ENCODE results near the gene CARS2.

Gene CARS2

DNA sequence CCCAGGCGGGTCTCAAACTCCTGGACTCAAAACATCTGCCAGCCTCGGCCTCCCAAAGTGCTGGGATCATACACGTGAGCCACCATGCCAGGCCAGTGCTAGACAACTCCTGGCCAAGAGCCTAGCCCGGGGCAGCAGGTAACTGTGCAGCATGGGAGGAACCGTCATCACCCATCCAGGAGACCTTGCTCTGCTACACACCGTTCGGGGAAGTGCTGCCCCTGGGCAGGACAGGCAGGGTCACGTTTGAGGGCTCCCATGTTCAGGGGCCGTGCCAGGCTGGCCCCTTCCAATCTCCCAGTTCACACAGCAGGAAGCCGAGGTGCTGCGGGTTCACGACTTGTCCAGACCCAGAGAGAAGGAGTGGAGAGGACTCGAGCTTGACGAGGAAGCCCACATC lies 55.5 kb downstream of the CARS2 start:
- H3K27ac ChIP-seq = no peak overlapping the region
- TF ChIP-seq ZFX (IDR thresholded peaks at IDR 0.05; ENCODE audit: borderline replicate concordance) = no peak
- TF ChIP-seq, protein P1, sequence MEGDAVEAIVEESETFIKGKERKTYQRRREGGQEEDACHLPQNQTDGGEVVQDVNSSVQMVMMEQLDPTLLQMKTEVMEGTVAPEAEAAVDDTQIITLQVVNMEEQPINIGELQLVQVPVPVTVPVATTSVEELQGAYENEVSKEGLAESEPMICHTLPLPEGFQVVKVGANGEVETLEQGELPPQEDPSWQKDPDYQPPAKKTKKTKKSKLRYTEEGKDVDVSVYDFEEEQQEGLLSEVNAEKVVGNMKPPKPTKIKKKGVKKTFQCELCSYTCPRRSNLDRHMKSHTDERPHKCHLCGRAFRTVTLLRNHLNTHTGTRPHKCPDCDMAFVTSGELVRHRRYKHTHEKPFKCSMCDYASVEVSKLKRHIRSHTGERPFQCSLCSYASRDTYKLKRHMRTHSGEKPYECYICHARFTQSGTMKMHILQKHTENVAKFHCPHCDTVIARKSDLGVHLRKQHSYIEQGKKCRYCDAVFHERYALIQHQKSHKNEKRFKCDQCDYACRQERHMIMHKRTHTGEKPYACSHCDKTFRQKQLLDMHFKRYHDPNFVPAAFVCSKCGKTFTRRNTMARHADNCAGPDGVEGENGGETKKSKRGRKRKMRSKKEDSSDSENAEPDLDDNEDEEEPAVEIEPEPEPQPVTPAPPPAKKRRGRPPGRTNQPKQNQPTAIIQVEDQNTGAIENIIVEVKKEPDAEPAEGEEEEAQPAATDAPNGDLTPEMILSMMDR (IDR thresholded peaks at IDR 0.05) = no peak

DNA sequence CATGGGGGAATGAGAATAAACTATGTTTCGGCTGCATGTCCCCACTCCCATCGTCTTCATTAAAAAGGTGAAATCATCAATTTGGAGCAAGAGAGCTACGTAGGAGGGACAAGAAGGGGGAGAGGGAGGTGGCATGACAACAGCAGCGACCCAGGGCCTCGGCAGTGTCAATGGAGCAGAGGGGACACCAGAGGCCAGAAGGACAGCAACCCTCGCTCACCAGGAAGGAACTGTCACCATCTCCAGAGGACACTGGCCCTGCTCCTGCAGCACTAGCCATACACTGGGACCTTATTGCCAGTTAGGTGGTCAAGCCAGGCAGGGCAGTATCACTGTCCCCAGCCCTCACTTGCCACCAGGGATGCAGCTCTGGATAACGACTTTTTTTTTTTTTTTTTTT lies 56.4 kb downstream of the CARS2 start:
- TF ChIP-seq ZFX (IDR thresholded peaks at IDR 0.05; ENCODE audit: borderline replicate concordance) = no peak
- TF ChIP-seq, protein P1 (IDR thresholded peaks at IDR 0.05) = no peak
- H3K27ac ChIP-seq = no peak overlapping the region

DNA sequence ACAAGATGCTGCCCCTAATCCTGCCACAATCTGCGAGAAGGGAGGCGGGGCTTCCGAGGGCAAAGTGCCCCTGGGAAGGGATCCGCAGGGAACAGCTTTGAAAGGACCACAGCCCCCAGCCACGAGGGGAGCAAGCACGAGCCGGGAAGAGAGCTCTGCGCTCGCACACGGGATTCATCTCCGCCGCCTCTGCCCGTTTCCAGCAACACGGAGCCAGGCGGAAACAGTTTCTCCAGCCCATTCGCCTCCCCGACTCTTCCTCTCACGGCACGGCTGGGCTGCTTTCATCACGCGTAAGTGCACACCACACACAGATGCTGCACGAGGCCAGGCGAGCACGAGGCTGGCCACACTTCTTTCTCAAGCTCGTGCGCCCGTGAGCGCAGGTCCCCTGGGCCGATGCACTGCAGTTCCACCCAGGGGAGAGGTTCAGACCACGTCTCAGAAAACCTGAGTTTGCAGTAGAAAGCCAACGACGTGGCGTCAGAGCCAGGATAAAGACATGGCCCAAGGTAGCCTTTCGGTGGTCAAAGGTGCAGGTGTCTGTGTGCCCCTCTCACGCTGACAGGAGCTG lies 57.0 kb downstream of the CARS2 start:
- H3K27ac ChIP-seq = no peak overlapping the region
- TF ChIP-seq, protein P1 (IDR thresholded peaks at IDR 0.05) = no peak
- TF ChIP-seq ZFX (IDR thresholded peaks at IDR 0.05; ENCODE audit: borderline replicate concordance) = no peak

DNA sequence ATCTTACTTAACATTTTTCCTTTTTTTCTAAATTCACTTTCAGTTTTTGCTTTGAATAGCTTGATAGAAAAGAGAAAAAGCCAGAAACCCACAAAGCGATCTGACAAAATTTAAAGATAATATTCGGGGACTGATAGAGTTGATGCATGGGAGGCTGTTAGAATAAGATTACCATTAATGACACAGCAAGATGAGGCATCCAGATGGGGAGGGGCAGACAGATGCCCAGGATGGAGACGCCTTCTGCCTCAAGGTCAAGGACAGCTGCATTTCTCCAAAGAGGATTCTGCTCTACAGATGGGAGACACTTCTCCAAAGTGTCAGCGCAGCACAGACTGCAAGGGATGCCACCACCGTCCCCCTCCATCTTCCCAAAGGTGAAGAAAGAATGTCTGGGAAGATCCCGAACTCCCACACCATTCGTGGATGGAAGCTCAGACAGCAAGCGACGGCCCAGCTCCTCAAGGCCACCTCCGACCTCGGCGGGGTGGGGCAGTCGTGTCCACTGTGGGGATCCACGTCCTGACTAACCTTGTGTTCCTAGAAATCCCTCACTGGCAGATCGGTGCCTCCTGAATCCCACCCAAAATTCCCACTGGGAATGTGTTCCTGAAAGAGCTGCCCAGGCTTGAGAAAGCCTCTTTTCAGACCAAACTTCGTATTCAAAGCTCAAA lies 57.6 kb downstream of the CARS2 start:
- no peak overlapping the region for H3K27ac ChIP-seq
- TF ChIP-seq, protein P1 (IDR thresholded peaks at IDR 0.05) = no peak
- TF ChIP-seq ZFX (IDR thresholded peaks at IDR 0.05; ENCODE audit: borderline replicate concordance) = no peak

DNA sequence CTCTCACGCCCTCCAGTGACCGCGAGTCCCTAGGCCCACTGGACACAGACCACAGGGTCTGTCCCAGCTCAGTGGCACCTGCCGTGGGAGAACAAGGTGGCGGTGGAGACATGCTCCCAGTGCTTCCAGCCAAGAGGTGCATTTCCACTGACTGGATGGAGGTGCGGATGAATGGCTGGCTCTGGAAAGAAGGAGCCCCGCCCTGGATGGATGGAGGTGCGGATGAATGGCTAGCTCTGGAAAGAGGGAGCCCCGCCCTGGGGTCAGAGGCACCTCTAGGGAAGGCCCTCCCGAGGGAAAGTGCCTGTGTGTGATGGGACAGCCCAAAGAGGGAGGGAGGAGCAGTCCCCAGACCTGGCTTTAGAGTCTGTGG lies 58.6 kb downstream of the CARS2 start:
- H3K27ac ChIP-seq = no peak overlapping the region
- TF ChIP-seq, protein P1 (IDR thresholded peaks at IDR 0.05) = no peak
- no peak for TF ChIP-seq ZFX (IDR thresholded peaks at IDR 0.05; ENCODE audit: borderline replicate concordance)

DNA sequence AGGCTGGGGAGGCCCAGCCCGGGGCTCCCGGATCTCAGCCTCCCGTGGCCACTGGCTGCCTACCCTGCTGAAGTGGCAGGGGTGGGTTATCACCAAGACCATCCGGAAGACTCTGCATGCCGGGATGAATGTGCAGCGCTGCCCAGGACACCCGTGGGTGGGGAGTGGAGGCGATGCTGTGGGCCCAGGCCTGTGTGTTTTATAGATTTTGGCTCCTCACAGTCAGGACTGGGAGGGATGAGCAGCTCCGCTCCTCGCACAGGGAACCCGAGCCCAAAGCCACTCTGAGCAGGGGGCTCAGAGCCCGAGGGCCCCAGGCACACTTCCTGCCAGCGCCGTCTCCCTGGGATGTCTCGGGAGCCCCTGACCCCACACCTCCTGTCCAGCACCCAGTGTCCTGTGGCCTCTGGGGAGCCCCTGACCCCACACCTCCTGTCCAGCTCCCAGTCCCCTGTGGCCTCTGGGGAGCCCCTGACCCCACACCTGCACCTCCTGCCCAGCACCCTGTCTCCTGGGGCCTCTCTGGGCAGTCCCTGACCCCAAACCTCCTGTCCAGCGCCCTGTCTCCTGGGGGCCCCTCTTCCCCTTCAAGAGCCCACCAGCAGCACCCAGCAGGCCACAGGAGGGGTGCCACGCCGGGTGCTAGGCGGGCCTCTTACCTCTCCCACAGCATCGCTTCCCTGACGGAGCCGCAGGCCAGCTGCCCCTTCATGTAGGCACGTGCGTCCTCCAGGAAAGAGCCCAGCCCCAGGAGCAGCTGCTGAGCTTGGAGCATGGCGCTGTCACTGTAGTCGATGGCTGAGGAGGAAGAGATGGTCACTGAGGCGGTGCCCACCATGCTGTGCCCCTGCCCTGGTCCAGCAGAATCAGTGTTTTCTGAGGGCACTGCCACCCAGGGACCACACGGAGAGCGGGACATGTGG lies 59.2 kb downstream of the CARS2 start:
- no peak for TF ChIP-seq ZFX (IDR thresholded peaks at IDR 0.05; ENCODE audit: borderline replicate concordance)
- TF ChIP-seq, protein P1 (IDR thresholded peaks at IDR 0.05) = no peak
- no peak overlapping the region for H3K27ac ChIP-seq

Data from 22Rv1 (cell line).